Calu3 (cell line): ENCODE data around the gene PIGBOS1. TPM values are rescaled to one million over a fixed set of nuclear protein-coding genes. Genes with fewer than 3 reads are reported as not detected.

ENCODE experiments used
- Bru-seq: library from RNA; stranded (reverse); fragments of 400-500 nt; gene quantifications from one replicate; lab custom pipeline; 2021; lab: Mats Ljungman, UMichigan
- BruChase-seq, 2 experiments: library from RNA; stranded (reverse); fragments of 400-500 nt; gene quantifications; one replicate each; lab custom pipeline; 2021; lab: Mats Ljungman, UMichigan
- BruUV-seq: library from RNA; stranded (reverse); fragments of 400-500 nt; replicated peaks from 2 replicates; lab custom pipeline; 2021; lab: Mats Ljungman, UMichigan
- CTCF ChIA-PET: fragments of 300-600 bp; sonication (Branson Sonifier 250); formaldehyde crosslinking; loops from one replicate; lab custom pipeline; 2022; ENCODE audit warnings: antibody characterized with exemption; lab: Charles Lee
- DNase-seq: peaks from one replicate; pipeline ENCODE4 v3.0.0; 2022
- H3K27ac Mint-ChIP-seq: one replicate; pipeline ENCODE4 v1.8.0; 2022; ENCODE audit warnings: mixed read lengths; ENCODE audit not compliant: unreplicated experiment
- H3K27me3 Mint-ChIP-seq: one replicate; pipeline ENCODE4 v1.8.0; 2022; ENCODE audit warnings: mixed read lengths; ENCODE audit not compliant: unreplicated experiment
- H3K36me3 Mint-ChIP-seq: one replicate; pipeline ENCODE4 v1.8.0; 2022; ENCODE audit warnings: mild to moderate bottlenecking, moderate library complexity, mixed read lengths; ENCODE audit not compliant: insufficient read depth, unreplicated experiment
- H3K4me1 Mint-ChIP-seq: one replicate; pipeline ENCODE4 v1.8.0; 2022; ENCODE audit warnings: mild to moderate bottlenecking, low read depth, mixed read lengths; ENCODE audit not compliant: unreplicated experiment
- H3K4me3 Mint-ChIP-seq: one replicate; pipeline ENCODE4 v1.8.0; 2022; ENCODE audit warnings: mild to moderate bottlenecking, low read depth, moderate library complexity, mixed read lengths; ENCODE audit not compliant: unreplicated experiment
- H3K9me3 Mint-ChIP-seq: one replicate; pipeline ENCODE4 v1.8.0; 2022; ENCODE audit warnings: low read depth, mixed read lengths; ENCODE audit not compliant: unreplicated experiment
- CTCF ChIP-seq: fragments of 200-600 bp; IDR thresholded peaks from one replicate; pipeline ENCODE4 v1.8.0; 2022; ENCODE audit warnings: antibody characterized with exemption; ENCODE audit not compliant: unreplicated experiment
- intact Hi-C: fragments of 100-400 bp; cut with micrococcal nuclease; formaldehyde crosslinking; loops from one replicate; pipeline ENCODE4 v1.10.0; 2022; ENCODE audit not compliant: unreplicated experiment
- long read RNA-seq: library from polyadenylated mRNA; stranded (forward); transcript quantifications from one replicate; pipeline ENCODE4 v2.0.0, GENCODE V29; 2022
- total RNA-seq: library from RNA; stranded (reverse); gene quantifications from 2 replicates; pipeline ENCODE4 v1.2.3, GENCODE V29; 2022

PIGBOS1 gene
- total RNA-seq (16.6 and 17.1 TPM in 2 replicates), Bru-seq, nascent RNA (percentile 87 among the genes with signal in this experiment), BruChase-seq, experiment 1, labeled RNA remaining after a 6-hour chase (percentile 90 among the genes with signal in this experiment), BruChase-seq, experiment 2, labeled RNA remaining after a 2-hour chase (percentile 95 among the genes with signal in this experiment)
- long read RNA-seq, transcript PIGBOS1-201 (2 exons, 866 nt), result major isoform, 10 of 37 reads
- long read RNA-seq, partial matches to known transcripts, result 0 of 37 reads
- long read RNA-seq, other reads (novel, unspliced or antisense), result 25 of 37 reads

GRCh38 chr15:55318588-55319494 lies at the start of gene PIGBOS1, which contains the start of gene PIGB:
TSS of gene PIGBOS1 (minus strand) at chr15:55319123. CDS start at chr15:55317792, 1,331 bp downstream.
TSS of gene PIGB (plus strand) at chr15:55319222. CDS start at chr15:55319251, 29 bp downstream.
- Mint-ChIP-seq H3K9me3 (no peaks in the 10 kb centered on the region), H3K27ac (peak within 1 kb of the TSS; percentile 99), H3K36me3 (peaks cover 32% of the 10 kb centered on the region), H3K4me1 (peaks cover 17% of the 10 kb centered on the region), H3K27me3 (no peaks in the 10 kb centered on the region), H3K4me3 (peak within 1 kb of the TSS; percentile 98)
- TF ChIP-seq CTCF, result no peak
- CTCF ChIA-PET, result interaction anchor here (0.7 to 2.3 kb wide), 11 partner anchors 9 to 141 kb away, joined by 3 to 14 read pairs (median 5); partner anchors contain the start of genes CCPG1, PIERCE2 and RSL24D1
- peak; percentile 85 for DNase-seq
- BruUV-seq, result TSS peak; percentile 52
- intact Hi-C loops, result loop anchor here (1.0 to 2.0 kb wide), 2 partner anchors 88 to 116 kb away; no protein-coding TSS in a partner anchor

- H3K27me3 Mint-ChIP-seq, result no peaks in the 10 kb centered on the region
- BruUV-seq, result no TSS peak
- no peak for DNase-seq
- intact Hi-C loops, result no loop called here
- CTCF ChIA-PET, result interaction anchor here (0.6 kb wide), 1 partner anchor 34 kb away, joined by 3 read pairs; no protein-coding TSS in a partner anchor
- H3K4me3 Mint-ChIP-seq, result no peak overlapping the region
- no peak overlapping the region for H3K27ac Mint-ChIP-seq
- no peaks in the 10 kb centered on the region for H3K4me1 Mint-ChIP-seq
- TF ChIP-seq CTCF, result no peak
- H3K9me3 Mint-ChIP-seq, result no peaks in the 10 kb centered on the region
- H3K36me3 Mint-ChIP-seq, result peaks cover 5% of the 10 kb centered on the region
Measured at GRCh38 chr15:55366981-55367380, 48.1 kb upstream of the PIGBOS1 start.

- H3K27ac Mint-ChIP-seq, result no peak overlapping the region
- no peak for DNase-seq
- H3K9me3 Mint-ChIP-seq, result no peaks in the 10 kb centered on the region
- intact Hi-C loops, result no loop called here
- H3K27me3 Mint-ChIP-seq, result no peaks in the 10 kb centered on the region
- no peaks in the 10 kb centered on the region for H3K4me1 Mint-ChIP-seq
- CTCF ChIA-PET, result no interaction called here
- no peak overlapping the region for H3K4me3 Mint-ChIP-seq
- H3K36me3 Mint-ChIP-seq, result peaks cover 2% of the 10 kb centered on the region
- BruUV-seq, result no TSS peak
- TF ChIP-seq CTCF, result no peak
Measured at GRCh38 chr15:55362641-55363040, 43.7 kb upstream of the PIGBOS1 start.

- no TSS peak for BruUV-seq
- H3K4me3 Mint-ChIP-seq, result no peak overlapping the region
- H3K36me3 Mint-ChIP-seq, result peaks cover 5% of the 10 kb centered on the region
- CTCF ChIA-PET, result interaction anchor here (0.7 kb wide), 1 partner anchor 64 kb away, joined by 4 read pairs; no protein-coding TSS in a partner anchor
- no peaks in the 10 kb centered on the region for H3K4me1 Mint-ChIP-seq
- no peaks in the 10 kb centered on the region for H3K9me3 Mint-ChIP-seq
- no peak for TF ChIP-seq CTCF
- DNase-seq, result no peak
- intact Hi-C loops, result no loop called here
- no peak overlapping the region for H3K27ac Mint-ChIP-seq
- H3K27me3 Mint-ChIP-seq, result no peaks in the 10 kb centered on the region
Measured at GRCh38 chr15:55361048-55361447, 42.1 kb upstream of the PIGBOS1 start.
